Colonic mucosa (tissue), 4 donors: Measurements from ENCODE around the gene C1QTNF7. TPM values are rescaled to one million over a fixed set of nuclear protein-coding genes. Genes with fewer than 3 reads are reported as not detected.

Experiments
- DNase-seq: peaks from one replicate; pipeline ENCODE4 v3.0.0-alpha.2; 2020
- H3K27ac ChIP-seq: fragments of 200-600 bp; one replicate; pipeline ENCODE4 v1.8.0; 2021
- H3K27me3 ChIP-seq: fragments of 200-600 bp; one replicate; pipeline ENCODE4 v1.8.0; 2021
- H3K36me3 ChIP-seq: fragments of 200-600 bp; one replicate; pipeline ENCODE4 v1.8.0; 2021
- H3K4me1 ChIP-seq: fragments of 200-600 bp; one replicate; pipeline ENCODE4 v1.8.0; 2021; ENCODE audit warnings: mild to moderate bottlenecking
- H3K4me3 ChIP-seq: fragments of 200-600 bp; one replicate; pipeline ENCODE4 v1.8.0; 2021
- H3K9ac ChIP-seq, 2 donors: one replicate each; pipeline ENCODE4 v1.7.0; 2013; ENCODE audit warnings: control low read depth in 2 of 2, low read depth in 2 of 2, low read length in 2 of 2
- H3K9me3 ChIP-seq: fragments of 200-600 bp; one replicate; pipeline ENCODE4 v1.8.0; 2021
- intact Hi-C: fragments of 100-400 bp; cut with DNase I; formaldehyde crosslinking; loops from one replicate; pipeline ENCODE4 v1.14.1; 2022
- total RNA-seq, 2 donors: library from RNA; stranded (reverse); fragmentation: NEBNext Ultra II Directional in 1 of 2; extraction: Animal tissue kit (Norgen Biotek cat#: 25700) in 1 of 2; gene quantifications; one replicate each; pipeline ENCODE4 v1.2.1, GENCODE V29; 2021
- TF ChIP-seq, protein P1 (sequence below): fragments of 200-600 bp; IDR thresholded peaks from one replicate; pipeline ENCODE4 v1.8.0; 2022; ENCODE audit warnings: antibody characterized with exemption, mild to moderate bottlenecking
- donor health status: healthy.
- donor health status: DM: no; HTN: no; CAD: no.
- donor health status: DM: no; HTN: no; CAD: no.

The C1QTNF7 gene
- total RNA-seq, 2 donors from 2014 or later: 0.94 to 4.2 TPM

DNA sequence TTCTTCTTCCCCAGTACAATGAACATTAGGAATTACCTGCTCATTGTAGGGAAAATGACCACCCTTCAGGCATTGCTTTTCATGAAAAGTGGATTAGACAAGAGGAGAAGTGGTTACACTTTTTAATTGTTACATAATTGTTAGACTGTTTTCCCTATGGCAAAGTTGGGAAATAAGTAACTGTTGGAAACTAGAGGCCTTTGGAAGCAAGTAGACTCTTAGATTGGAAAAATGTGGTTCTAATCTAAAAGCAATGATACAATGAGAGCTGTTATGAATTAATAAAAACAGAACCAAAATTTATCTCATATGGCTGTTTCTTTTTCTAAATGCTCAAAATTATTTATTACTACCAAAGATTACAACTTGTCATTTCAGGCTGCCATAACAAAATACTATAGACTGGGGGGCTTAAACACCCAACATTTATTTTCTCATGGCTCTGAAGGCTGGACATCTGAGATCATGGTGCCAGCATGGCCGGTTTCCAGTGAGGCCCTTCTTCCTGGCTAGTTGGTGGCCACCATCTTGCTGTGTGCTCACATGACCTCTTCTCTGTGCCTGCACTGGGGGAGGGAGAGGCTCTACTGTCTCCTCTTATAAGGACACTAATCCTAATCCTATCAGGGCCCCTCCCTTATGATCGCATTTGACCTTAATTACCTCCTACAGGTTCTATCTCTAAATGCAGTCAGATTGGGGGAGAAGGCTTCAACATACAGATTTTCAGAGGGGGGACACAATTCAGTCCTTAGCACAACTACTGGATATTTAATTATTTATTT, 54.3 kb downstream of the C1QTNF7 start:
- H3K27me3 ChIP-seq: no peaks in the 10 kb centered on the region
- H3K36me3 ChIP-seq: no peaks in the 10 kb centered on the region
- no peaks in the 10 kb centered on the region for H3K9me3 ChIP-seq
- H3K4me1 ChIP-seq: no peaks in the 10 kb centered on the region
- DNase-seq: no peak
- no peak overlapping the region for H3K27ac ChIP-seq
- intact Hi-C loops: loop anchor here (10.0 kb wide), 1 partner anchor 163 kb away; no protein-coding TSS in a partner anchor
- H3K9ac ChIP-seq: no peak overlapping the region
- TF ChIP-seq, protein P1, sequence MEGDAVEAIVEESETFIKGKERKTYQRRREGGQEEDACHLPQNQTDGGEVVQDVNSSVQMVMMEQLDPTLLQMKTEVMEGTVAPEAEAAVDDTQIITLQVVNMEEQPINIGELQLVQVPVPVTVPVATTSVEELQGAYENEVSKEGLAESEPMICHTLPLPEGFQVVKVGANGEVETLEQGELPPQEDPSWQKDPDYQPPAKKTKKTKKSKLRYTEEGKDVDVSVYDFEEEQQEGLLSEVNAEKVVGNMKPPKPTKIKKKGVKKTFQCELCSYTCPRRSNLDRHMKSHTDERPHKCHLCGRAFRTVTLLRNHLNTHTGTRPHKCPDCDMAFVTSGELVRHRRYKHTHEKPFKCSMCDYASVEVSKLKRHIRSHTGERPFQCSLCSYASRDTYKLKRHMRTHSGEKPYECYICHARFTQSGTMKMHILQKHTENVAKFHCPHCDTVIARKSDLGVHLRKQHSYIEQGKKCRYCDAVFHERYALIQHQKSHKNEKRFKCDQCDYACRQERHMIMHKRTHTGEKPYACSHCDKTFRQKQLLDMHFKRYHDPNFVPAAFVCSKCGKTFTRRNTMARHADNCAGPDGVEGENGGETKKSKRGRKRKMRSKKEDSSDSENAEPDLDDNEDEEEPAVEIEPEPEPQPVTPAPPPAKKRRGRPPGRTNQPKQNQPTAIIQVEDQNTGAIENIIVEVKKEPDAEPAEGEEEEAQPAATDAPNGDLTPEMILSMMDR: no peak
- H3K4me3 ChIP-seq: no peak overlapping the region

DNA sequence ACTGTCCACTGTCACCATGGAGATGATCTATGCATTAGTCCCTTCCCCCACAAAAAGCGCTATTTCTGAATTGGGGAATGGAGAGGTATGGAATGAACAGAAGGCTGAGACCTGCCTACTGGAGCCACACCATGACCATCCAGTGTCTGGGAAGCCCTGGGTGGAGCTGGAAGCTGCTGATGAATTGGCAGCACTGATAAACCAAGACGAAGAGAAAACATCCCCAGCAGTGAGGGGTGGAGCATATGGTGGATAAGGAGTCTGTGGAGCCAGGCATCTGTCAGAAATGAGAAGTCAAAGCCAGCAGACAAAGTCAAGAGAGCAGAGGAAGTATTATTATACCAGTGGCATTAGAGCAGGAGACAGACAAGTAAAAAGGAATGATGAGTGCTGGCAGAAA, 55.0 kb downstream of the C1QTNF7 start:
- intact Hi-C loops: loop anchor here (10.0 kb wide), 1 partner anchor 162 kb away; no protein-coding TSS in a partner anchor
- no peak overlapping the region for H3K9ac ChIP-seq
- H3K4me1 ChIP-seq: no peaks in the 10 kb centered on the region
- TF ChIP-seq, protein P1: no peak
- H3K27ac ChIP-seq: no peak overlapping the region
- no peaks in the 10 kb centered on the region for H3K27me3 ChIP-seq
- DNase-seq: no peak
- no peaks in the 10 kb centered on the region for H3K9me3 ChIP-seq
- no peak overlapping the region for H3K4me3 ChIP-seq
- no peaks in the 10 kb centered on the region for H3K36me3 ChIP-seq

DNA sequence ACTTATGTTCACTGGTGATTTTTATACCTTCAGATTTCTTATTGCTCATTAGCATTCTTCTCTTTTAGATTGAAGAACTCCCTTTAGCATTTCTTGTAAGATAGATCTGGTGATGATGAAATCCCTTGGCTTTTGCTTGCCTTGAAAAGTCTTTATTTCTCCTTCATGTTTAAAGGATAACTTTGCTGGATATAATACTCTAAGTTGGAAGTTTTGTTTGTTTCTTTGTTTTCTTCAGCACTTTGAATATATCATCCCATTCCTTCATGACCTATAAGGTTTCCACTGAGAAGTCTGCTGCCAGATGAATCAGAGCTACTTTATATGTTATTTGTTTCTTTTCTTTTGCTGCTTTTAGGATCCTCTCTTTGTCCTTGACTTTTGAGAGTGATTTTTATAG, 60.3 kb downstream of the C1QTNF7 start:
- Histone ChIP-seq H3K27ac (no peak overlapping the region), H3K36me3 (no peaks in the 10 kb centered on the region), H3K27me3 (no peaks in the 10 kb centered on the region), H3K9me3 (no peaks in the 10 kb centered on the region), H3K4me3 (no peak overlapping the region), H3K9ac (no peak overlapping the region), H3K4me1 (no peaks in the 10 kb centered on the region)
- intact Hi-C loops: loop anchor here (10.0 kb wide), 1 partner anchor 157 kb away; no protein-coding TSS in a partner anchor
- TF ChIP-seq, protein P1: no peak
- no peak for DNase-seq

DNA sequence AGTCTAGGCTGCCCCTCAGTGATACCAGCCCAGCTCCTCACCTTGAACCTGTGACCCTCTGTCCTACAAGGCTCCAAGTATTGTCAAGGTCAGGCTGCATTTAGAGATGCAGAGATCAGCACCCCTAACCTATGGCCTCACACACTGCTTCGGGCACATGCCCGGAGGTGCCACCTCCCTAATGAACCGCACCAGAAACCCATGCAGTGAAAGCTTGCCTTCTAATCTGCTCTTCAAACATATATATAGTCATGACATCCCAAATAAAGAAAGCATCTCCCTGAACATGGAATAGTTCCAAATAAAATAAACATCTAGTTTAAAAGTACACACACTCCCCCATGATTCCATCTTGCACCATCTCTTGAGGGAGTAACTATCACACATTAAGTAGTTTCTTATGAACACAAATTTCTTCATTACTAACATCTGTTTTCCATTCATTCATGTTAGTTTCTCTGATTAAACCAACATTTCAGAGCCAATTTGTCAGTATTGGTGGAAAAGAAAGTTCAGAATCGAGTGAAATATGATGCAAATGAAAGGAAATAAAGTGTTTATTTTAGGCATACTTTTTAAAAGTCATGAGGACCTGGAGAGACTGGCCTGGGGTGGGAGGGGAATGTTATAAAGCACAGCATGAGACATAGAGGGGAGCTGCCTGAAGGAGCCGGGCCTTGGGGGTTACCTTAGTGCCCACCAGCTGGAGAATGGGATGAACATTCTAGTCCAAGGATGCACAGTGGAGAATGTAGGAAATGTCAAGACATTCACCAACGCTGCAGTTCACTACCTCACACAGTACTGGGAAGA, 61.0 kb downstream of the C1QTNF7 start:
- Histone ChIP-seq H3K36me3 (no peaks in the 10 kb centered on the region), H3K9ac (no peak overlapping the region), H3K9me3 (no peaks in the 10 kb centered on the region), H3K27ac (no peak overlapping the region), H3K4me3 (no peak overlapping the region), H3K27me3 (no peaks in the 10 kb centered on the region), H3K4me1 (no peaks in the 10 kb centered on the region)
- intact Hi-C loops: loop anchor here (10.0 kb wide), 1 partner anchor 156 kb away; no protein-coding TSS in a partner anchor
- TF ChIP-seq, protein P1: no peak
- no peak for DNase-seq

DNA sequence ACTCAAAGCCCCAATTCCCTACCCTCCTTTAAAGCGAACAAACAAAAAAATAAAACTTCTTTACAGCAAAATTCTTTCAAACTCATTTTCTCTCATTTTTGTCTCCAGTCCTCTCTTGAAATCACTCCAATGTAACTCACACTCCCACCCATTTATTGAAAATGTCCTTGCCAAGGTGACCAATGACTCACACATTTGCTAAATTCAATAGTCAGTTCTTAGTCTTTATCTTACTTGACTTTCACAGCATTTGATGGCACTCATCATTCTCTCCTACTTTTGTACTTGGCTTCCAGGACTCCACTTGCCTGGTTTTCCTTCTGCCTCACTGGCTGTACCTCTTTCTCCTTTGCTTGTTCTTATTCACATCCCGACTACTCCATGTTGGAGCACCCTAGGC, 61.7 kb downstream of the C1QTNF7 start:
- Histone ChIP-seq H3K27me3 (no peaks in the 10 kb centered on the region), H3K4me3 (no peak overlapping the region), H3K27ac (no peak overlapping the region), H3K9me3 (no peaks in the 10 kb centered on the region), H3K9ac (no peak overlapping the region), H3K4me1 (no peaks in the 10 kb centered on the region), H3K36me3 (no peaks in the 10 kb centered on the region)
- no peak for DNase-seq
- intact Hi-C loops: loop anchor here (10.0 kb wide), 1 partner anchor 155 kb away; no protein-coding TSS in a partner anchor
- TF ChIP-seq, protein P1: no peak
